ES-I3 (cell line): ENCODE results near the gene SYCP1.
"Not testable (repeated sequence)": the region's sequence is repeated elsewhere in the genome, so short reads cannot be mapped to it uniquely, and the experiment has no call there.

Experiments used
- H3K36me3 ChIP-seq: 2 replicates; pipeline ENCODE4 v1.6.1; 2013; ENCODE audit warnings: mild to moderate bottlenecking, low read length, control low read depth, moderate library complexity; ENCODE audit not compliant: insufficient read depth
- H3K4me1 ChIP-seq: 2 replicates; pipeline ENCODE4 v1.6.1; 2013; ENCODE audit warnings: mild to moderate bottlenecking, control low read depth, low read length; ENCODE audit not compliant: insufficient read depth
- H3K9ac ChIP-seq: 2 replicates; pipeline ENCODE4 v1.6.1; 2013; ENCODE audit warnings: low read depth, mild to moderate bottlenecking, low read length, moderate library complexity
- H3K9me3 ChIP-seq: 2 replicates; pipeline ENCODE4 v1.6.1; 2013; ENCODE audit warnings: mild to moderate bottlenecking, low read length, moderate library complexity; ENCODE audit not compliant: control insufficient read depth, insufficient read depth

Gene SYCP1, protein sequence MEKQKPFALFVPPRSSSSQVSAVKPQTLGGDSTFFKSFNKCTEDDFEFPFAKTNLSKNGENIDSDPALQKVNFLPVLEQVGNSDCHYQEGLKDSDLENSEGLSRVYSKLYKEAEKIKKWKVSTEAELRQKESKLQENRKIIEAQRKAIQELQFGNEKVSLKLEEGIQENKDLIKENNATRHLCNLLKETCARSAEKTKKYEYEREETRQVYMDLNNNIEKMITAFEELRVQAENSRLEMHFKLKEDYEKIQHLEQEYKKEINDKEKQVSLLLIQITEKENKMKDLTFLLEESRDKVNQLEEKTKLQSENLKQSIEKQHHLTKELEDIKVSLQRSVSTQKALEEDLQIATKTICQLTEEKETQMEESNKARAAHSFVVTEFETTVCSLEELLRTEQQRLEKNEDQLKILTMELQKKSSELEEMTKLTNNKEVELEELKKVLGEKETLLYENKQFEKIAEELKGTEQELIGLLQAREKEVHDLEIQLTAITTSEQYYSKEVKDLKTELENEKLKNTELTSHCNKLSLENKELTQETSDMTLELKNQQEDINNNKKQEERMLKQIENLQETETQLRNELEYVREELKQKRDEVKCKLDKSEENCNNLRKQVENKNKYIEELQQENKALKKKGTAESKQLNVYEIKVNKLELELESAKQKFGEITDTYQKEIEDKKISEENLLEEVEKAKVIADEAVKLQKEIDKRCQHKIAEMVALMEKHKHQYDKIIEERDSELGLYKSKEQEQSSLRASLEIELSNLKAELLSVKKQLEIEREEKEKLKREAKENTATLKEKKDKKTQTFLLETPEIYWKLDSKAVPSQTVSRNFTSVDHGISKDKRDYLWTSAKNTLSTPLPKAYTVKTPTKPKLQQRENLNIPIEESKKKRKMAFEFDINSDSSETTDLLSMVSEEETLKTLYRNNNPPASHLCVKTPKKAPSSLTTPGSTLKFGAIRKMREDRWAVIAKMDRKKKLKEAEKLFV

DNA sequence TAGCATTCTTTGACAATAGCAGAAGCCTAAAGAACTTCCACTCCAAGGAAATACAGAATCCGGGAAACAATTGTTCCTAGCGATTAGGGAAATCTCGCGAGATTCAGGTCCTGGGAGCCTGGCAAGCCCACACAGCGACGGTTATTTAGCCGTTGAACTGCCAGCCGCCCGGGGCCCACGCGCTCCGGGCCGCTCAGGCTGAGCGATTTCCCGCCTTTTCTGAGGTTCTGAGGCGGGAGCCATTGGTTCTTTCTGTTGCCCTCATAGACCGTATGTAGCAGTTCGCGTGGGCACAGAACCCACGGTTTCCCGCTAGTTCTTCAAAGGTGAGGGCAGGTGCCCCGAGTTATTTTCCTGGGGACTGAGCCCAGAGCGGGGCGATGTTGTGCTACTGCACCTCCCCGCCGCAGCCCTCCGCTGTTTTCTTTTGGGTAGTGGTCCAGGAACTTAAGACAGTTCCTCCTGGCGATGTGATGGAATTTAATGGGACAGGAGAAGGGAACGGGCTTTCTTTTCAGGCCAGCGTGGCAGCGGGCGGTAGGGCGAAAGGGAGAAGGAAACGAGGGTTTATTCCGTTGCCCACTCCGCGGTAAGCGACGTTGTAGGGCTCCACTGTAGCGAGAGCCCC is at the start of gene SYCP1:
SYCP1 (plus strand) TSS at position 171 of the 628 bp plus-strand sequence. CDS start 602 bp downstream, outside the sequence.
- no peaks in the 10 kb centered on the region for H3K4me1 ChIP-seq
- peak within 1 kb of the TSS; percentile 29; the same call in 1 of the 2 replicates for H3K9ac ChIP-seq
- no peaks in the 10 kb centered on the region for H3K9me3 ChIP-seq

GRCh38 chr1:114819869-114820268 is 34.8 kb upstream of the SYCP1 start:
- Histone ChIP-seq H3K9ac (no peak overlapping the region), H3K9me3 (peaks cover 4% of the 10 kb centered on the region; the same call in 1 of the 2 replicates), H3K36me3 (no peaks in the 10 kb centered on the region), H3K4me1 (no peaks in the 10 kb centered on the region)

More for the DNA sequence above, at the start of gene SYCP1:
- H3K36me3 ChIP-seq: no peaks in the 10 kb centered on the region

GRCh38 chr1:114820392-114820791 is 34.3 kb upstream of the SYCP1 start:
- no peaks in the 10 kb centered on the region for H3K4me1 ChIP-seq
- H3K9me3 ChIP-seq: peaks cover 4% of the 10 kb centered on the region; the same call in 1 of the 2 replicates
- H3K36me3 ChIP-seq: no peaks in the 10 kb centered on the region
- H3K9ac ChIP-seq: no peak overlapping the region

DNA sequence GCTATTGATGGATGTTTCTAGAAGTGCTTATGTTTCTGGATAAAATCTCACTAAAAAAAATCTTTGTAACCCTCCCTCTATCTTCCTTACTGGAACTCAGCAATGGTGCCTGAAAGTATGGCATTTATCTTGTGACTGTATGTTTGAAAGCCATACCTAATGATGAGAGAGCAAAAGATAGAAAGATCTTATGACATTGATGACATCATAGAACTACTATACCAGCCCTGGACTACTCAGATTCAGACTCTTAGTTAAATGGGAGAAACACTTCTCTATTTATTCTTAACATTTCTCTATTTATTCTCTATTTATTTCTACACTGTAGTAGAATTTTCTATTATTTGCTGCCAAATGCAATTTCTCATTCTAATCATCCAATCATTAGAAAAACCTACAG is 32.7 kb upstream of the SYCP1 start:
- Histone ChIP-seq H3K36me3 (no peaks in the 10 kb centered on the region), H3K9ac (no peak overlapping the region), H3K4me1 (no peaks in the 10 kb centered on the region), H3K9me3 (peaks cover 4% of the 10 kb centered on the region; the same call in 1 of the 2 replicates)

GRCh38 chr1:114828251-114828650 is 26.4 kb upstream of the SYCP1 start:
- no peaks in the 10 kb centered on the region for H3K4me1 ChIP-seq
- H3K9ac ChIP-seq: no peak overlapping the region
- peaks cover 4% of the 10 kb centered on the region for H3K9me3 ChIP-seq
- no peaks in the 10 kb centered on the region for H3K36me3 ChIP-seq

DNA sequence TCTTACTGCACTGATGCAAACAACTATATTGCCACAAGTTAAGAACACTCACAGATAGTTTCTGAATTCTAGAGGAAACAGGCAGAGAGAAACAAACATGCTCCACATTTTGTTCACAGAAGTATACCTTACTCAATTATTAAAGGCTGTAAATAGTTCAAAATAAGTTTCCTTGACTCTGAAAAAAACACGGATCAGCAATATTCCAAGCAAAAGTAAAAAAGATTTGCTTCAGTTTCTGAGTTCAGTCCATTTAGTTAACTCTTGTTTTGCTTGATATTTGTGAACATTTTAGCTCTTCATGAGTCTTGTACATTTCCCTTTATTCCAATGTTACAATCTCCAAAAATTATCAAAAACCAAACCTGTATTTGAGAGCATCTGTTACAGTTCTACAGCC is 24.6 kb upstream of the SYCP1 start:
- H3K9ac ChIP-seq, H3K4me1 ChIP-seq, H3K9me3 ChIP-seq, H3K36me3 ChIP-seq: not testable (repeated sequence)

DNA sequence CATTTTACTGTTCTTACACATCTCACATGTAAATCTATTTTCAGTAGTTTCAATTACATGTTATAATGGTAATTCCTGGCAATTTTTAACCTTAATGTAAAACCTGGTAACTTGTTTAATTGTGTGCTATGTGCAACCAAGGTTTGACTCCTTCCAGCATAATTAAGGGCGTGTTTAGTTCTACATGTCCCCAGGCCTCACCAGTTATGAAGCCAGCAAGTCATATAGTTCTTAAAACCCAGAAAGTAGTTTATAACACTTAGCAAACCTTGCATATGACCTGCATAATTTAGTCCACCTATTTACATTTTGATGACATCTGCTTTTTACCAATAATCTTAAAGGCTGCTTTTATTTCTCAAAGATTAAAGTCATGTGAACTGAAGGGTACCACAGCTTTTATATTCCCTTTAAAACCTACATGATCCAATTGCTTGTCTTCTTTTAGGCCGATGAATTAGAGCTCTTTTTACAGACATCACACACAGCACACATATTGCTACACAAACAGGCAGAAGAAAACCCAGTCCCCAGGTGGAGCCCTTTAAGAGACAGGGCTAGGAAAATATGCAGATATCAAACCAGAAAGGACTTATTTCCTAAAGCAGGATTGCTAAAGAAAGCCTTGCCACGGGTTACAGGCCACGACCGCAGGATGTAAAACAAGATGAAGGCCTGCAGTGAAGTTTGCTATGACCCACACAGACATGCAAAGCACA is 23.2 kb upstream of the SYCP1 start:
- Histone ChIP-seq H3K9me3 (no peaks in the 10 kb centered on the region; the same call in 1 of the 2 replicates), H3K9ac (no peak overlapping the region), H3K4me1 (no peaks in the 10 kb centered on the region), H3K36me3 (no peaks in the 10 kb centered on the region)

DNA sequence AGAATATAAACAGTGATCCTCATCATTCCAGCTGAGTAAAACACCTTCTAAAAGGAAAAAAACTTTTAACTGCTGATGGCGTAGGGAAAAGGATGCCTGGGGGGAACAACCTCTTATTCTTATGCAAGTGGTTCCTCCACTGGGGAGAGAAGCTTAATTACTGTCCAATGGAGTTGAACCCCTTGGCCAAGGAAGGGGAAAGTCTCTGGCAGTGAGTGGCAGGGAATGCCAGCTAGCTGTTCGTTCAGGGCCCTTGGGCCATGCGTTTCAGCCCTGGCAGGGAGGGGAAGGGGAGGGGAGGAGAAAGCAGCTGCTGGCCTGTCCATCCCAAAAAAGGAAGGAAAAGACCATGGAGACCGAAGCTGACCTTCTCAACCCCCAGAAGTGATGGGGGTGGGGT is 22.6 kb upstream of the SYCP1 start:
- Histone ChIP-seq H3K9me3 (no peaks in the 10 kb centered on the region; the same call in 1 of the 2 replicates), H3K4me1 (no peaks in the 10 kb centered on the region), H3K36me3 (no peaks in the 10 kb centered on the region)

DNA sequence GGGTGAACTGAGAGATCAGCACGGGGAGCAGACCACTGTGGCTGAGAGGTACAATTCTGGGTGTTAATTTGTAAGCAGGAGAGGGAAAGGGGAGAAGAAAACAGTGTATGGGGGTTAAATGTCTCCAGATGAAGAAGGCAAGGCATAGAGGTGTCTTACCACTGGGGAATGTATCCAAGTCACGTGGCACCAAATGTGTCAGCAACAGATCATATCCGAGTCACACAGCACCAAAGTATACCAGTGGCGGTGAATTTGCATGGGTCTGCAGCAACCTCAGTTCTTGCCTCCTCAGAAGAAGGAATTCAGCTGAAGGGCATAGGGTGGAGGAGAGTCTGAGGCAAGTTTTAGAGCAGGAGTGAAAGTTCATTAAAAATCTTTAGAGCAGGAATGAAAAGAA is 21.2 kb upstream of the SYCP1 start:
- H3K9ac ChIP-seq: no peak overlapping the region
- no peaks in the 10 kb centered on the region for H3K4me1 ChIP-seq
- H3K9me3 ChIP-seq: no peaks in the 10 kb centered on the region; the same call in 1 of the 2 replicates
- no peaks in the 10 kb centered on the region for H3K36me3 ChIP-seq

More for the DNA sequence above, 22.6 kb upstream of the SYCP1 start:
- H3K9ac ChIP-seq: no peak overlapping the region

DNA sequence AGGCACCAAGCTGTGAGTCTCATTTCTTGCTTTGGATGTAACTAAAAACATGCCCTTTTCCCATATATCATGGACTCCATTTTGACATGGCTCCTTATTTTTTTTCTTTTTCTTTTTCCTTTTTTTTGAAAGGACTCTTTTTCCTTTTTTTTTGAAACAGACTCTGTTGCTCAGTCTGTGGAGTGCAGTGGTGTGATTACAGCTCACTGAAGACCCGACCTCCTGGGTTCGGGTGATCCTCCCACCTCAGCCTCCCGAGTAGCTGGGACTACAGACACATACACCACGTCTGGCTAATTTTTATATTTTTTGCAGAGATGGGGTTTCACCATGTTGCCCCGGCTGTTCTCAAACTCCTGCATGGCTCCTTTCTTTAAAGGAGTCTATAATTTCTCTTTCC is 10.4 kb upstream of the SYCP1 start:
- Histone ChIP-seq H3K36me3 (no peaks in the 10 kb centered on the region), H3K9me3 (no peaks in the 10 kb centered on the region), H3K9ac (no peak overlapping the region), H3K4me1 (no peaks in the 10 kb centered on the region)

GRCh38 chr1:114853584-114853983 is 1.1 kb upstream of the SYCP1 start:
- H3K4me1 ChIP-seq: no peaks in the 10 kb centered on the region
- no peaks in the 10 kb centered on the region for H3K9me3 ChIP-seq
- H3K36me3 ChIP-seq: no peaks in the 10 kb centered on the region
- H3K9ac ChIP-seq: no peak overlapping the region

DNA sequence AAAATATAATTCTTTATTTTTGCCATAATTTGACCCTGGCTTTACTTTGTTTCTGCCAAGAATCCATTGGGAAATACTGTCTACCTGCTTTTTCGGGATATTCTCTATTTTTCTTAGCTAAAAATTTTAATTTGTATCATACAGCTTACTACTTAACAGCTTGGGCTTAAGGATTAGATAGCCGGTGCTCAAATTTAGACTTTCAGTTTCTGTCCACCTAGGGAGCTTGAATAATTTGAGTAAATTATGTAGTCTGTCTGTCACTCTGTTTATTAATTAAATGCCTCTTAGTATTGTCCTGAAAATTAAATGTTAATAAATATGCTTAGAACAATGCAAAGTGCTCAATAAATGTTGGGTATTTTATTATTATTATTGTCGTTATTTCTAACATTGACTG is 6.7 kb downstream of the SYCP1 start:
- no peaks in the 10 kb centered on the region for H3K9me3 ChIP-seq
- H3K9ac ChIP-seq: no peak overlapping the region
- H3K4me1 ChIP-seq: no peaks in the 10 kb centered on the region
- H3K36me3 ChIP-seq: no peaks in the 10 kb centered on the region

DNA sequence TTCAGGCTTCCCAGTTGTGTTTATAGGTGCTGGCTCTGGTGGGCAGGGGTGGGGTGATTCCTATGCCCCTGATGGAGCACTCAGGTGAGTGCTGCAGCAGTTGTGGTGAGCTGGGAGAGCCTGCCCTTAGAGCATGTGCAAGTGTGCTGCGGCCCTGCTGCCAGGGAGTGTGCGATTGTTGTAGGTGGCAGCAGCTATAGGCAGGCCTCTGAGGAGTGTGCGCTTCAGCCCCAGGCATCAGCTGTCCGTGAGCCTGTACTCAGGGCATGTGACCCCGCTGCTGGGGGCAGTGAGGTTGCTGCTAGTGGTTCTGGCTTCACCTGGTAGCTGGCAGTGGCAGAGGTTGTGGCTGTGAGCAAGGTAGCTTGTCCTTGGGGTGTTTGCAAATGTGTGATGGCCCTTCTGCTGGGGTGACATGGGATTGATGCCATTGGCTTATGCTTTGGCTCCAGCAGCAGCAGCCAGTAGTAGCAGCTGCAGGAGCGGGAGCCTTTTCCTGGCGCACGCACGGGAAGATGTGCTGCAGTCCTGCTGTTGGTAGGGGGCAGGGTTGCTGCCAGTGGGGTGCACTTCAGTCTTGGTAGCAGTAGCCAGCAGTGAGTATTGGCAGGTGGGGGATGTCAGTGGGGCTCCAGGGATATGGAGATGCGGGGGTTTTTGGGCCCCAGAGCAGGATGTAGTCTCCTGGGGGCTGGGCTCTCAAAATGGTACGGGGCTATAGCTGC is 37.7 kb downstream of the SYCP1 start:
- Histone ChIP-seq H3K9ac (no peak overlapping the region), H3K9me3 (no peaks in the 10 kb centered on the region), H3K36me3 (no peaks in the 10 kb centered on the region), H3K4me1 (peaks cover 5% of the 10 kb centered on the region; the same call in 1 of the 2 replicates)
